Thoracic aorta (tissue), 2 donors: ENCODE measurements around the gene TNS3. TPM values are rescaled to one million over a fixed set of nuclear protein-coding genes. Genes with fewer than 3 reads are reported as not detected.
A peak's percentile ranks its signal among the peaks of the same experiment; 100 is the strongest.

ENCODE experiments used
- ATAC-seq: fragments of 150-250 bp; one replicate; pipeline ENCODE4 v1.8.0; 2017; ENCODE audit warnings: low read depth; ENCODE audit not compliant: insufficient number of reproducible peaks, low FRiP score
- DNase-seq: peaks from one replicate; pipeline ENCODE4 v3.0.0-alpha.2; 2020; ENCODE audit warnings: low spot score
- H3K27ac ChIP-seq, 2 donors: fragments of 200-600 bp; sonication (generic); 1 replicate in 1 of 2; 2 replicates in 1 of 2; pipeline ENCODE4 v1.5.1; 2016; ENCODE audit warnings: mild to moderate bottlenecking in 2 of 2, moderate library complexity in 2 of 2
- H3K27me3 ChIP-seq: fragments of 200-600 bp; sonication (generic); replicated peaks from 2 replicates; pipeline ENCODE4 v1.6.0; 2016; ENCODE audit warnings: mild to moderate bottlenecking; ENCODE audit not compliant: insufficient read depth
- H3K36me3 ChIP-seq: fragments of 200-600 bp; sonication (generic); one replicate; pipeline ENCODE4 v1.5.1; 2016
- H3K4me1 ChIP-seq, 2 donors: fragments of 200-600 bp; sonication (generic); 1 replicate in 1 of 2; 2 replicates in 1 of 2; pipeline versions ENCODE4 v1.5.1 to v1.6.0; 2016; ENCODE audit warnings: low read depth in 2 of 2, mild to moderate bottlenecking in 1 of 2; ENCODE audit not compliant: control insufficient read depth in 1 of 2
- H3K4me3 ChIP-seq: fragments of 200-600 bp; sonication (generic); 2 replicates; pipeline ENCODE4 v1.5.1; 2016; ENCODE audit warnings: mild to moderate bottlenecking
- H3K9me3 ChIP-seq: fragments of 200-600 bp; sonication (generic); 2 replicates; pipeline ENCODE4 v1.5.1; 2016
- total RNA-seq, 2 donors: library from RNA; depleted of rRNA; stranded (reverse); fragments of >200 nt; gene quantifications; one replicate each; pipeline versions ENCODE4 v1.1.0 to v1.2.3, GENCODE V29; 2016
- TF ChIP-seq, protein P1 (sequence below): fragments of 200-600 bp; sonication (generic); IDR thresholded peaks from one replicate; pipeline ENCODE4 v1.5.1; 2019; ENCODE audit warnings: antibody characterized with exemption

TNS3 gene
- total RNA-seq, 2 donors from 2014 or later: 138 to 151 TPM

DNA sequence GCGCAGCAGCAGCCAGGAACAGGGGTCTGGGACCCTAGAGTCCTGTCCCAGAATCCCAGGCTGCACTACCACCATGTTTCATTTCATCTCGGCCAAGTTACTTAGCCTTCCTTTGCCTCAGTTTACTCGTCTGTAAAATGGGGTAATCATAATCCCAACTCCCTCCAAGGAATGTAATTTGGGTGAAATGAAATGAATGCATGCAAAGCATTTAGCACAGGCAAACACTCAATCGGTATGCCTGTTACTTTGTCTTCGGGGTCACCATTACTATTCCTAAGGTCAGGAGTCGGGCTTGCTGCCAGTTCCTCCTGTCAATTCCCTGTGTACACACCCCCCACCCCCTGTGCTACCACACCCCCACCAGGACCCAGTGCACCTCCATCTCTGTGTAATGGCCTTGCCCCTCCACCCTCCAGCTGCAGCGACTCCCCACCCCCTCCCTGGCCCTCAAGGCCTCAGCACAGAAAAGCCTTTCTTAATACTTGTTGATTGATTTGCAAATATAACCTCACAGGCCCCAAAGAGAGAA, 1.7 kb downstream of the TNS3 start:
- TF ChIP-seq, protein P1, sequence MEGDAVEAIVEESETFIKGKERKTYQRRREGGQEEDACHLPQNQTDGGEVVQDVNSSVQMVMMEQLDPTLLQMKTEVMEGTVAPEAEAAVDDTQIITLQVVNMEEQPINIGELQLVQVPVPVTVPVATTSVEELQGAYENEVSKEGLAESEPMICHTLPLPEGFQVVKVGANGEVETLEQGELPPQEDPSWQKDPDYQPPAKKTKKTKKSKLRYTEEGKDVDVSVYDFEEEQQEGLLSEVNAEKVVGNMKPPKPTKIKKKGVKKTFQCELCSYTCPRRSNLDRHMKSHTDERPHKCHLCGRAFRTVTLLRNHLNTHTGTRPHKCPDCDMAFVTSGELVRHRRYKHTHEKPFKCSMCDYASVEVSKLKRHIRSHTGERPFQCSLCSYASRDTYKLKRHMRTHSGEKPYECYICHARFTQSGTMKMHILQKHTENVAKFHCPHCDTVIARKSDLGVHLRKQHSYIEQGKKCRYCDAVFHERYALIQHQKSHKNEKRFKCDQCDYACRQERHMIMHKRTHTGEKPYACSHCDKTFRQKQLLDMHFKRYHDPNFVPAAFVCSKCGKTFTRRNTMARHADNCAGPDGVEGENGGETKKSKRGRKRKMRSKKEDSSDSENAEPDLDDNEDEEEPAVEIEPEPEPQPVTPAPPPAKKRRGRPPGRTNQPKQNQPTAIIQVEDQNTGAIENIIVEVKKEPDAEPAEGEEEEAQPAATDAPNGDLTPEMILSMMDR: no peak
- ATAC-seq: no peak
- peak overlapping the region; percentile 83 to 91 for H3K27ac ChIP-seq

DNA sequence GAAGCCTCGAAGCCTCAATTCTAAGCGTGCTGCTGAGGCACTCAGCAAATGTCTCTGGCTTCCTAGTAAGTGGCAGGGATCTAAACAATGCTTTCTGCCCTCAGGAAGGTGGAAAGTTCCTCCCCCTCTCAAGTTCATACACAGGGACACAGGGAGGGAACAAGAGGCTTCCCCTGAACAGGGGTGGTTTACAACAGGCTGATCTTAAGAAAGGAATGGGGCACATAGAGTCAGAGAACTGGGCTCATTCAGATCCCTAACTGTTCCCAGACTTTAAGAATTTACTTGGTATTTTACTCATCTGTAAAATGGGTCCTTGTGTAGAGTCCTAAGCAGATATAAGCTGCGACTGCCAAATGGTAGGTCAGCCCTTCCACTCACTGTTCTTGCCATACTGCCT, 2.5 kb downstream of the TNS3 start:
- Histone ChIP-seq H3K9me3 (no peaks in the 10 kb centered on the region), H3K27ac (peak overlapping the region; percentile 76 to 91), H3K4me1 (peaks cover 49 to 84% of the 10 kb centered on the region in 2 donors), H3K36me3 (no peaks in the 10 kb centered on the region), H3K4me3 (peak overlapping the region; percentile 37), H3K27me3 (no peaks in the 10 kb centered on the region)
- TF ChIP-seq, protein P1: no peak
- DNase-seq (no peak), ATAC-seq (no peak)

More for the DNA sequence above, 1.7 kb downstream of the TNS3 start:
- no peaks in the 10 kb centered on the region for H3K9me3 ChIP-seq
- H3K4me1 ChIP-seq: peaks cover 48 to 84% of the 10 kb centered on the region in 2 donors
- H3K4me3 ChIP-seq: peak overlapping the region; percentile 92
- no peaks in the 10 kb centered on the region for H3K36me3 ChIP-seq
- H3K27me3 ChIP-seq: no peaks in the 10 kb centered on the region
- DNase-seq: no peak

DNA sequence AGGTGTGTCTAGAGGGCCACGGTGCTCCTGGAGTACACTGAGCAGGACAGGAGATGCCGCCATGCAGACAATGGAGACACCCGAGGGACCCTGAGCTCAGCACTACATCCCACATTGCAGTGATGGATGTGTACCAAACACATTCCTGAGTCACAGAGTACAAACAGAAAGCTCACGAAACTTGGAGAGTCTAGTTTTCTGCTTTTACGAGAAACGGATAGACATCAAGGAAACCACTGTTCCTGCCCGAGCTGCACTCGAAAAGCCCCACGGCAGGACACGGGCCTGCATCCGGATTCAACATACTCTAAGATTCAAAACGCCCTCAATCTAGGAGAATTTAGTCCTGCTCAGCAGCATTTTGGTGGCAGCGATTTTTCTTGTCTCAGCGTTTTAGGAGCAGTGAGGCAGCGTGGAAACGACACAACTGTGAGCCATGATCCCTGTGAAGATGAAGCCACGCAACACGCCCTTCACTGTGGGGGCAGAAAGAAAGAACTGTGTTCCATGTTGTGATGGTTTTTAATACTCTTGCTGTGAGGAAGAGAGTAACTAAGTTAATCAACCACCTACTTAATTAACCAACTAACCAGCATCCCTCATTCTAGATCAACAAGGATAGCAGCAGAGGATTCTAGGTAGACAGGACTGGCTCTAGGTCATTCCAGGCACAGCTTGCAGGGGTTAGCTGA, 3.2 kb downstream of the TNS3 start:
- H3K27me3 ChIP-seq: no peaks in the 10 kb centered on the region
- TF ChIP-seq, protein P1: no peak
- H3K4me3 ChIP-seq: peak overlapping the region; percentile 37
- peak overlapping the region; percentile 76 to 91 for H3K27ac ChIP-seq
- no peak for DNase-seq
- no peak for ATAC-seq
- H3K4me1 ChIP-seq: peaks cover 47 to 84% of the 10 kb centered on the region in 2 donors
- no peaks in the 10 kb centered on the region for H3K36me3 ChIP-seq
- no peaks in the 10 kb centered on the region for H3K9me3 ChIP-seq

DNA sequence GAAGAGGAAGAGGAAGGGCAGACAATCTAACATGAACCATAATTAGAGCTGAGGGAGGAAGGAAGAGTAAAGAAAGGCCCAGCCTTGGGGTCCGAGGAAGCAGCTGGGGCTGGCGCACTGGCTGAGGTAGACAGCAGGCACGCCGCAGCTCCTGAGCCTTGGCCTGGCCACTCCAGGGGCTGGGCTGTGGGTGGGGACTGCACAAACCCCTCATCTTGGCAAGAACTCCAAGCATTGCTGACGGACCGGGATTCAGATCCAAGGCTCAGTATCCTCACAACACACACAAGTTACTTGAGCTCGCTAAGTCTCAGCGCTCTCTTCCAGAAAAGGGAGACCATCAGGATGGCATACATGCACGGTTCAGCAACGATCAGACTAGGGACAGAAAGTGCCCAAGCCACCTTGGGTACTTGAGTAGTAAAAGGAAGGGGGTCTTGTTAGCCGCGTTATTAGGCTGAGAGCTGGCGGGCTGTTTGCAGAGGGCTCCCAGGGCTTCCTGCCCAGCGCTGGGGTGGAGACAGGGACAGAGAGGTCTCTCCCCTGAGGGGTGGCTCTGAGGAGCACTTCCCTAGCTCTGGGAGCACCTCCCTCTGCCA, 4.5 kb downstream of the TNS3 start:
- ATAC-seq (no peak), DNase-seq (no peak)
- Histone ChIP-seq H3K36me3 (no peaks in the 10 kb centered on the region), H3K4me3 (peak overlapping the region; percentile 51), H3K4me1 (peaks cover 40 to 84% of the 10 kb centered on the region in 2 donors), H3K27ac (peak overlapping the region; percentile 76 to 91), H3K27me3 (no peaks in the 10 kb centered on the region), H3K9me3 (no peaks in the 10 kb centered on the region)
- TF ChIP-seq, protein P1: no peak

DNA sequence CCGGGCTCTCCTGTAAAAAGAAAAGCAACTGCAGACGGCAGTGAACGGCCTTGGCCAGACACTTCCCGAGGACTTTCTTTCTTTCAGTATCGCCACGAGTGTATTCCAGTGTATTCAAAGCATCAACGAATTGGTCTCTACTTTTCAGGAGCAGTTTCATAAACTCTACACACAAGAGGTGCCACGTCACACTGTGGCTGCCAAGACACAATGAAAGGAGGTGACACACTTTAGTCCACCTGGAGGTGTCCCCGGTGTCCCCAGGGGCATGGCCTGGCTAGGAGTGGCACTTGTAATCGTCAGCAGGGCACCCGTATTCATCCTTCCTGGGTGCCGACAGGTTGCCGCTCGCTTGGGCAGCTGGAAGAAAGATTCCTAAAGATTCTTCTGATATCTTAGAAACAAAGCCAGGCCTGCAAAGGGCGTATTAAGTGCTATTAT, 5.0 kb downstream of the TNS3 start:
- no peak for DNase-seq
- Histone ChIP-seq H3K9me3 (no peaks in the 10 kb centered on the region), H3K4me3 (peak overlapping the region; percentile 51), H3K36me3 (no peaks in the 10 kb centered on the region), H3K4me1 (peaks cover 42 to 86% of the 10 kb centered on the region in 2 donors), H3K27me3 (no peaks in the 10 kb centered on the region), H3K27ac (peak overlapping the region; percentile 76 to 91)
- TF ChIP-seq, protein P1: no peak
- no peak for ATAC-seq
